T47D (cell line): ENCODE data around the gene NLK.
"Not testable (repeated sequence)": the region's sequence is repeated elsewhere in the genome, so short reads cannot be mapped to it uniquely, and the experiment has no call there.

ENCODE experiments used
- DNase-seq, 2 experiments: peaks; one replicate each; pipeline versions ENCODE4 v3.0.0 to v3.0.0-alpha.2; 2011 to 2012; ENCODE audit warnings: low read depth in 1 of 2, low spot score in 1 of 2
- JUND ChIP-seq: IDR thresholded peaks from 2 replicates; pipeline ENCODE4 v1.6.1; 2012; ENCODE audit warnings: low read depth
- in situ Hi-C: cut with HindIII; loops from 2 replicates; pipeline ENCODE4 v1.10.0; 2016; ENCODE audit warnings: low sequenced_read_pairs, low pct_unique_long_range_greater_than_20kb

The NLK gene

GRCh38 chr17:28042657-28042720, at the start of gene NLK:
Gene NLK, plus strand, starts transcription at chr17:28042677. Its CDS starts 197 bp downstream, at chr17:28042874.
- no peak for DNase-seq
- in situ Hi-C loops, result no loop called here

GRCh38 chr17:27993161-27993695, 49.2 kb upstream of the NLK start:
- no peak for TF ChIP-seq JUND
- in situ Hi-C loops, result no loop called here
- DNase-seq, result no peak

More at GRCh38 chr17:28042657-28042720, at the start of gene NLK:
- no peak for TF ChIP-seq JUND

DNA sequence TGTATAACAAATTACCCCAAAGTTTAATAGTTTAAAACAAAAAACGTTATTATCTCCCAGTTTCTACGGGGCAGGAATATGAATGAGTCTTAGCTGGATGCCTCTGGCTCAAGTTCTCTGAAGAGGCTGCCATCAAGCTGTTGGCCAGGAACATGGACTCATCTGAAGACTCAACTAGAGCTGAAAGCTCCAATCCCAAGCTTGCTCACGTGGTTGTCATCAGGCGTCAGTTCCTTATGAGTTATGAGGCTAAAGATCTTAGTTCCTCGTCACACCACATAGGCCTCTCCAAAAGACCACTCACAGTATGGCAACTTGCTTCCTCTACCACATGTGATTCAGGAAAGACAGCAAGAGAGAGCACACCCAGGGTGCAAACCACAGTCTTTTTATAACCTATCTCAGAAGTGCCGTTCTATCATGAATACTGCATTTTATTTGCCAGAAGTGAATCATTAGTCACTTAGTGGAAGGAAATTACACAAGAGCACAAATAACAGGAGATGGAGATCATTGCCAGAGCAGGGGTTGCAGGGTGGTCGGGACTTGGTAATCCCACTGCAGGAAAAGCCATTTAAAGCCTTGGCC, 48.7 kb upstream of the NLK start:
- in situ Hi-C loops, result no loop called here
- no peak for DNase-seq
- no peak for TF ChIP-seq JUND

DNA sequence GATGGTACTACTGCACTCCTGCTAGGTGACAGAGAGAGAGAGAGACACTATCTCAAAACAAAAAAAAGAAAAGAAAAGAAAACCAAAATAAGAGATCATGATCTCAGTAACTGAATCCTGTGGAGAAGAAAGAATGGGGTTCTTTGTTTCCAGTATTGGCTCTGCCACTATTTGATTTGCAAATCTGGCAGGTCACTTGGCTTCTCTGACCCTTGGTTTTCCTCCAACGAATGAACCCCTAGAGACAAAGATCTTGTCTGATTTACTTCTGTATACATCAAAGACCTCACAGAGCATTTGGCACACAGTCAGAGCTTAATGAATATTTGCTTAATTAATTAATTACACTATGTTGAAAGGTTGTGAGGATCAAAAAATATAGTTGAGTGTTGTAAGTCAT, 47.9 kb upstream of the NLK start:
- in situ Hi-C loops, result no loop called here
- no peak for TF ChIP-seq JUND
- DNase-seq, result no peak

- in situ Hi-C loops, result no loop called here
- no peak for DNase-seq
- no peak for TF ChIP-seq JUND
Measured at GRCh38 chr17:27995554-27995953, 46.9 kb upstream of the NLK start.

GRCh38 chr17:27996202-27997043, 46.1 kb upstream of the NLK start:
- TF ChIP-seq JUND, result no peak
- DNase-seq, result no peak
- in situ Hi-C loops, result no loop called here

DNA sequence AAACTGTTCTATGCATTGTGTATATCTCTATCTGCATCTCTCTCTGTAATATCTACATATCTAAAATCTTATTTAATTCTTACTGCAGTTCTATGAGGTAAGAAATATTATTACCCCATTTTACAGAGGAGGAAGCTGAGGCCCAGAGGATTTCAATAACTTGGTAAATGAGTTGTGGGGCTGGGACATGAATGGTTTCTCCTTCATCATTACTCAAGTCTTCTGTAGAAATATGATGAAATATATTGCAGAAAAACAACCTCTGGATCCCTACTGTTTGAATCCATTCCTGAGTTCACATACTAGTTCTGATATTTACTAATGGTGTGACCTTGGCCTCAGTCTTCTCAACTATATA, 45.5 kb upstream of the NLK start:
- DNase-seq, result no peak
- in situ Hi-C loops, result no loop called here
- TF ChIP-seq JUND, result no peak

DNA sequence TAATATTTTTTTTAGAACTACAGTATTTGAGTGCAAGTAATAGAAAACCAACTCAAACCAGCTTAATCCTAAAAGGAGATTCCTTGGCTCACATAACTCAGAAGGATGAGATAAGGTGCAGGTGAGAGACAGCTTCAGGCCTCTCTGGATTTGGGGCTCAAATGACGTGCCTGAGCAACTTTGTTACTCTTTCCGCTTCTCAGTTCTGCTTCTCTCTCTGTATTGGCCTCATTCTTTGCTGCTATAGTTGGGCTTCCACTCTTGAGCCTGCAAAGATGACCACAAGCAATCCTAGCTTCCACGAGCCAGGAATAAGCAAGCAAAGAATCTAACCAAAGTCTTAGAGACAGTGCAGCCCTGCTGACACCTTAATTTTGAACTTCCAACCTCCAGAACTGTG, 45.0 kb upstream of the NLK start:
- in situ Hi-C loops, result no loop called here
- TF ChIP-seq JUND, result no peak
- DNase-seq, result no peak

- in situ Hi-C loops, result no loop called here
- no peak for TF ChIP-seq JUND
- no peak for DNase-seq
Measured at GRCh38 chr17:28001149-28001548, 41.3 kb upstream of the NLK start.

DNA sequence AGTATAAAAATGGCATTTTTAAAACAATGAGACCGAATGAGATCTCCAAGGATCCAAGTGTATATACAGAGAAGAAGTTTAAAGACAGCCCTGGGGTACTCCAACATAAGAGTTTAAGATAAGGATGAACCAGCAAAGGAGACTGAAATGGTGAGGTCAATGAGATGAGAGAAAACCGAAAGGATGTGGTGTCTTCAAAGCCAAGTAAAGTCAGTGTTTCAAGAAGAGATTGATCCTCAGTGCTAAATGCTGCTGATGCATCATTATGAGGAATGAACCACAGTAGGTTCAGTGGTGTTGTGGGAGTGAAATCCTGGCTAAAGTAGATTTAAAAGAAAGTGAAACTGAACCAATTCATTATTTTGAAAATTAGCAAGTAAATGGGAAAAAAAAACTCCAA, 38.1 kb upstream of the NLK start:
- TF ChIP-seq JUND, result no peak
- in situ Hi-C loops, result no loop called here

GRCh38 chr17:28007925-28008324, 34.6 kb upstream of the NLK start:
- DNase-seq, in situ Hi-C loops: not testable (repeated sequence)

More for the DNA sequence above, 38.1 kb upstream of the NLK start:
- DNase-seq, result no peak

- in situ Hi-C loops, result no loop called here
- DNase-seq, result peak; percentile 57 to 93
- no peak for TF ChIP-seq JUND
Measured at GRCh38 chr17:28008513-28008912, 34.0 kb upstream of the NLK start.

GRCh38 chr17:28010406-28010805, 32.1 kb upstream of the NLK start:
- DNase-seq, result no peak
- in situ Hi-C loops, result no loop called here
- no peak for TF ChIP-seq JUND
